HT1080 (cell line): ENCODE data around the gene RABGAP1. TPM values are rescaled to one million over a fixed set of nuclear protein-coding genes. Genes with fewer than 3 reads are reported as not detected.

Source experiments
- DNase-seq: peaks from one replicate; pipeline ENCODE4 v3.0.0-alpha.2; 2015; ENCODE audit warnings: low read depth
- total RNA-seq: library from RNA; depleted of rRNA; stranded (reverse); fragments of >200 nt; shearing (Covaris generic); gene quantifications from 2 replicates; pipeline ENCODE4 v1.2.3, GENCODE V29; 2014

RABGAP1 gene
- total RNA-seq, 1 experiment from 2014 or later: 20.2 TPM

- DNase-seq: no peak
Observed at GRCh38 chr9:123109540-123110279, 168.9 kb downstream of the RABGAP1 start.

GRCh38 chr9:123111427-123112014 is 170.7 kb downstream of the RABGAP1 start:
- no peak for DNase-seq

GRCh38 chr9:123112015-123112975 is 171.5 kb downstream of the RABGAP1 start:
- no peak for DNase-seq

- DNase-seq: no peak
Observed at GRCh38 chr9:123113185-123113584, 172.4 kb downstream of the RABGAP1 start.

- no peak for DNase-seq
Observed at GRCh38 chr9:123115146-123115913, 174.5 kb downstream of the RABGAP1 start.

- no peak for DNase-seq
Observed at GRCh38 chr9:123116036-123116435, 175.2 kb downstream of the RABGAP1 start.

- no peak for DNase-seq
Observed at GRCh38 chr9:123119566-123119965, 178.7 kb downstream of the RABGAP1 start.

GRCh38 chr9:123120131-123120530 is 179.3 kb downstream of the RABGAP1 start:
- peak; percentile 32 for DNase-seq

GRCh38 chr9:123120953-123121352 is 180.1 kb downstream of the RABGAP1 start:
- no peak for DNase-seq

- no peak for DNase-seq
Observed at GRCh38 chr9:123121457-123121856, 180.6 kb downstream of the RABGAP1 start.

- no peak for DNase-seq
Observed at GRCh38 chr9:123127512-123128075, 186.8 kb downstream of the RABGAP1 start.

GRCh38 chr9:123128591-123128990 is 187.8 kb downstream of the RABGAP1 start:
- DNase-seq: no peak

GRCh38 chr9:123129423-123129822 is 188.6 kb downstream of the RABGAP1 start:
- no peak for DNase-seq

GRCh38 chr9:123131258-123131657 is 190.4 kb downstream of the RABGAP1 start:
- DNase-seq: peak; percentile 60

- DNase-seq: no peak
Observed at GRCh38 chr9:123131993-123132392, 191.2 kb downstream of the RABGAP1 start.

GRCh38 chr9:123132696-123133095 is 191.9 kb downstream of the RABGAP1 start:
- no peak for DNase-seq

- no peak for DNase-seq
Observed at GRCh38 chr9:123135430-123135829, 194.6 kb downstream of the RABGAP1 start.

GRCh38 chr9:123138163-123138562 is 197.3 kb downstream of the RABGAP1 start:
- no peak for DNase-seq

GRCh38 chr9:123149067-123149466 is 208.2 kb downstream of the RABGAP1 start:
- no peak for DNase-seq

GRCh38 chr9:123150708-123151503 is 210.1 kb downstream of the RABGAP1 start:
- peak; percentile 7 for DNase-seq
